Astrocyte (in vitro differentiated cells and primary cell): ENCODE data around the gene LSM10. TPM values are rescaled to one million over a fixed set of nuclear protein-coding genes. Genes with fewer than 3 reads are reported as not detected.

ENCODE experiments used
- DNase-seq: peaks from one replicate; pipeline ENCODE4 v3.0.0-alpha.2; 2010; ENCODE audit warnings: low read depth
- FAIRE-seq: peaks from 2 replicates; lab custom pipeline; 2011; peaks lifted over from hg19 to GRCh38; lab: Jason Lieb, UNC
- H2AFZ ChIP-seq: 2 replicates; pipeline ENCODE4 v1.6.0; 2012; ENCODE audit warnings: low read depth, low read length, inconsistent platforms
- H3K27ac ChIP-seq: 2 replicates; pipeline ENCODE4 v1.5.1; 2011; ENCODE audit warnings: low read depth, low read length, inconsistent platforms
- H3K27me3 ChIP-seq: 2 replicates; pipeline ENCODE4 v1.6.0; 2011; ENCODE audit warnings: low read length, inconsistent platforms; ENCODE audit not compliant: insufficient read depth
- H3K36me3 ChIP-seq: 2 replicates; pipeline ENCODE4 v1.5.1; 2011; ENCODE audit warnings: low read length, inconsistent platforms; ENCODE audit not compliant: insufficient read depth
- H3K4me1 ChIP-seq: 2 replicates; pipeline ENCODE4 v1.5.1; 2011; ENCODE audit warnings: low read length, inconsistent platforms; ENCODE audit not compliant: insufficient read depth
- H3K4me2 ChIP-seq: 2 replicates; pipeline ENCODE4 v1.6.0; 2012; ENCODE audit warnings: low read length, inconsistent platforms
- H3K4me3 ChIP-seq: 2 replicates; pipeline ENCODE4 v1.5.1; 2011; ENCODE audit warnings: low read depth, mild to moderate bottlenecking, low read length, inconsistent platforms; ENCODE audit not compliant: insufficient read depth
- H3K79me2 ChIP-seq: 2 replicates; pipeline ENCODE4 v1.6.0; 2012; ENCODE audit warnings: mild to moderate bottlenecking, low read length, inconsistent platforms; ENCODE audit not compliant: insufficient read depth
- H3K9ac ChIP-seq: 2 replicates; pipeline ENCODE4 v1.6.0; 2012; ENCODE audit warnings: mild to moderate bottlenecking, low read length, inconsistent platforms
- H3K9me3 ChIP-seq: 2 replicates; pipeline ENCODE4 v1.5.1; 2012; ENCODE audit warnings: low read depth, mild to moderate bottlenecking, low read length, inconsistent platforms; ENCODE audit not compliant: insufficient read depth
- H4K20me1 ChIP-seq: 2 replicates; pipeline ENCODE4 v1.6.0; 2012; ENCODE audit warnings: low read length, inconsistent platforms; ENCODE audit not compliant: insufficient read depth
- H3K27ac Mint-ChIP-seq: one replicate; pipeline ENCODE4 v1.8.0; 2021; ENCODE audit warnings: mild to moderate bottlenecking, mixed read lengths; ENCODE audit not compliant: unreplicated experiment
- H3K27me3 Mint-ChIP-seq: one replicate; pipeline ENCODE4 v1.8.0; 2021; ENCODE audit warnings: low read depth, mixed read lengths; ENCODE audit not compliant: unreplicated experiment
- H3K36me3 Mint-ChIP-seq: one replicate; pipeline ENCODE4 v1.8.0; 2021; ENCODE audit warnings: low read depth, mixed read lengths; ENCODE audit not compliant: unreplicated experiment
- H3K4me1 Mint-ChIP-seq: one replicate; pipeline ENCODE4 v1.8.0; 2021; ENCODE audit warnings: low read depth, mixed read lengths; ENCODE audit not compliant: unreplicated experiment
- H3K4me3 Mint-ChIP-seq: one replicate; pipeline ENCODE4 v1.8.0; 2021; ENCODE audit warnings: mild to moderate bottlenecking, moderate library complexity, mixed read lengths; ENCODE audit not compliant: unreplicated experiment
- H3K9me3 Mint-ChIP-seq: one replicate; pipeline ENCODE4 v1.8.0; 2021; ENCODE audit warnings: mild to moderate bottlenecking, mixed read lengths; ENCODE audit not compliant: unreplicated experiment
- CTCF ChIP-seq: IDR thresholded peaks from 2 replicates; pipeline ENCODE4 v1.5.1; 2011; ENCODE audit warnings: low read depth, mild to moderate bottlenecking, inconsistent platforms, low read length, moderate library complexity; ENCODE audit not compliant: insufficient read depth
- EZH2 ChIP-seq: IDR thresholded peaks from 2 replicates; pipeline ENCODE4 v1.6.1; 2012; ENCODE audit warnings: mild to moderate bottlenecking, low read length, inconsistent platforms; ENCODE audit not compliant: insufficient read depth
- total RNA-seq: library from RNA; stranded (reverse); gene quantifications from 2 replicates; pipeline ENCODE4 v1.2.1, GENCODE V29; 2021

LSM10 gene
- total RNA-seq, 1 donor from 2014 or later = 48.9 TPM

DNA sequence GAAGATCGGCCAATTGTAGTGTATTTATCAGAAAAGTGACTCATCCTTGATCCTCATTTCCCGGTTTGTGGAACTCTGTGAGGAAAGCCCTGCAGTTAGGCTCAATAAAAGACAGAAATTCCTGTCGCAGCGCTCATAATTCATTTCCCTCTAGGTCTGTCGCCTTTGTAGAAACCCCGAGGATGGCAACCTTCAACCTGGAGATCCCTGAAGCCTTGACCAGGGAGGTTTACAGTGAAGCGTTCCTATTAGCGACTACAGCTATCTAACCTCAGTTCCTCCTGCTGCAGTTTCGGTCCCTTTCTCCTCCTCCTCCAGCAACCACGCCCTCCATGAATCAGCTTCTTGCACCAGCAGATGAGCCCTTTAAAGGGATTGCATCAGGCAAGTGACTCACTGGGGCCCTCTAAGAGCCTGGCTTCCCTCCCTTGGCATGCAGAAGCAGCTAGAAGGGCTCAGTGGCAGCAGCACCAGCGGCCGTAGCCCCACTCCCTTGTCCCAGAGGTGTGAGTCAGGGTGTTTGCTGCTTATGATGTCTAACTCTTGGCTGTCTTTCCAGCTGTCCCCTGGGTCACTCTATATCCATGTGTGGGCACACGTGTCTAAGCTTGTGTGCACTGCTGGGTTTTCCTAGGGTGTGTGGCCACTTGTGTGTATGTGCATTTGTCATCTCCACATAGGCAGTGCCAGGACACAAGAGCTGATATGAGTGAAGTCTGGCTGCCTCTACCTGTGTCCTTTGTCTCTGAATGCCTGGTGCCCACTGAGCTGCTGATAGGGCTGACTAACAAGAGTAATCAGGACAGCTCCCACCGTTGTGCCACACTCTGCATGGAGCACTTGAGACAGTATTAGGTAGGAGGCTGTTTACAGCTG is 11.2 kb downstream of the LSM10 start:
- no peak for TF ChIP-seq CTCF
- TF ChIP-seq EZH2 = no peak
- Histone ChIP-seq H3K79me2 (peaks cover 40% of the 10 kb centered on the region), H3K9ac (peak overlapping the region; percentile 97), H3K4me2 (peak overlapping the region; percentile 99), H4K20me1 (peaks cover 37% of the 10 kb centered on the region), H2AFZ (peak overlapping the region; percentile 15), H3K4me1 (peaks cover 28% of the 10 kb centered on the region), H3K27ac (peak overlapping the region; percentile 100), H3K4me3 (peak overlapping the region; percentile 77), H3K9me3 (no peaks in the 10 kb centered on the region), H3K36me3 (peaks cover 6% of the 10 kb centered on the region), H3K27me3 (no peaks in the 10 kb centered on the region)
- Mint-ChIP-seq H3K27ac (peak overlapping the region; percentile 100), H3K4me1 (peaks cover 41% of the 10 kb centered on the region), H3K4me3 (peak overlapping the region; percentile 87), H3K27me3 (no peaks in the 10 kb centered on the region), H3K36me3 (peaks cover 18% of the 10 kb centered on the region), H3K9me3 (no peaks in the 10 kb centered on the region)
- DNase-seq = peak; percentile 100
- FAIRE-seq = peak; percentile 96

DNA sequence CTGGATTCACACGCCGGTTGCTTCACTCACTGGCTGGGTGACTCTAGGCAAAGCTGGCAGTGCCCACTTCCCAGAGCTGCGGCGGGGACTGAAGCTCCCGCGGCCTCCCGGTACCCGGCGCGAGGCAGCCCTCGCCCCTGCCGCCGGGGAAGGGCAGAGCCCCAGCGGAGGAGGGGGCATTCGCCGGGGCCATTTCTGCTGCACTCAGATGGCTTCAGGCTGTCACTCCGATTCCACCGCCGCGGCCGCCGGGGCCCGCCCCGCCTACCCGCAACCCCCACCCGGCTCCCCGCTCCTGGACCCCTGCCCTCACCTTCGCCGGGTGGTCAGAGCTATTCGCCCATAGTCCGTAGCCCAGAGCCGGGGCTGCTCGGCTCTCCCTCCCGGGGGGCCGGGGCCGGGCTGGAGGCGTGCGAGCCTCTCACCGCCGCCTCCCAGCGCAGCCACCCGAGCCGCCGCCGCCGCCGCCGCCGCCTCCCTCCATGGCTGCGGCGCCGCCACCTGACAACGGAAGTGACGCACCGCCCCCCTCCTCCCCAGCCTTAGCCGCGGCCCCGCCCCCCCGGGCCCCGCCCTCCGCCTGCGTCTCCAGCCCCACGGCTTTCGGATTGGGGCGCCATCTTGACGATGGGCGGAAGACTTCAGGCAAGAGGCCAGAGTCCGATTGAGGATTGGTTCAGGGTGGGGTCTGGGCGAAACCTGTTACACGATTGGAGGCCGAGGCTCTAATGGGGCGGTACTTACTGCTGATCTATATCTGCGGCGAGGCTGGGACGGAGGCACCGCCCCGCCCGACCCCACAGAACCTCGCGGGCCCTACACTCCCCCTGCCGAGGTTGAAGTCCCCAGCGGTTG is 12.1 kb downstream of the LSM10 start, which contains the start of gene STK40:
Gene STK40 (minus strand): TSS at position 515 of the 855 bp plus-strand sequence. CDS start 24,592 bp downstream, outside the sequence.
- no peaks in the 10 kb centered on the region for H3K9me3 Mint-ChIP-seq
- H3K4me1 Mint-ChIP-seq = peaks cover 41% of the 10 kb centered on the region
- H3K4me3 ChIP-seq = peak within 1 kb of the TSS; percentile 96
- peaks cover 46% of the 10 kb centered on the region for H4K20me1 ChIP-seq
- H2AFZ ChIP-seq = peak within 1 kb of the TSS; percentile 48
- FAIRE-seq = no peak
- peak; percentile 99 for DNase-seq
- peak within 1 kb of the TSS; percentile 100 for H3K27ac Mint-ChIP-seq
- H3K4me3 Mint-ChIP-seq = peak within 1 kb of the TSS; percentile 90
- no peaks in the 10 kb centered on the region for H3K36me3 ChIP-seq
- TF ChIP-seq EZH2 (no peak), CTCF (no peak)
- H3K9me3 ChIP-seq = no peaks in the 10 kb centered on the region
- H3K4me1 ChIP-seq = peaks cover 28% of the 10 kb centered on the region
- peaks cover 12% of the 10 kb centered on the region for H3K36me3 Mint-ChIP-seq
- H3K27me3 ChIP-seq = no peaks in the 10 kb centered on the region
- peak within 1 kb of the TSS; percentile 99 for H3K4me2 ChIP-seq
- peak within 1 kb of the TSS; percentile 100 for H3K27ac ChIP-seq
- H3K79me2 ChIP-seq = peaks cover 49% of the 10 kb centered on the region
- H3K27me3 Mint-ChIP-seq = no peaks in the 10 kb centered on the region
- H3K9ac ChIP-seq = peak within 1 kb of the TSS; percentile 97
